ENCODE data around the gene PRKG1.

The PRKG1 gene

DNA sequence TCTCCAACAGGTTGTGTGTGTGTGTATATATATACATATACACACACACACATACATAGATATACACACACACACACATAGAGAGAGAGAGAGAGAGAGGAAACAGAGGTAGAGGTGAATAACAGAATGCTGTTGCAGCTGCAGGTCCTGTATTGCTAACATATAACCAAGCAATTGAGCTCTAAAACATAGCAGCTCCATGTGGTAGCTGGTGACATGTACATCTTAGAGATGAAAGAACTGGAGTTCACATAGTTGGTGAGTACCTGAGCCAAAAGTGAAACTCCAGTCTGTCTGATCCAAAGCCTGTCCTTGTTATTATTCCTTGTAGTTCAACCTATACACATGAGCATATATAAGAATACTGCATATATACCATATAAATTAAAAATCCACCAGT, 778.0 kb downstream of the PRKG1 start:
- Histone ChIP-seq H3K4me3 (ENCODE audit: low read length) (no peak overlapping the region), H3K36me3 (ENCODE audit: control insufficient read depth, insufficient read depth, low read length) (no peaks in the 10 kb centered on the region), H3K9me3 (ENCODE audit: control insufficient read depth, insufficient read depth, low read length) (no peaks in the 10 kb centered on the region), H3K4me1 (ENCODE audit: control insufficient read depth, insufficient read depth, low read length) (0 out of 2 replicates have a peak, but pooled peaks cover under 1% of the 10 kb centered on the region), H3K27ac (ENCODE audit: low read length) (no peak overlapping the region), H3K27me3 (ENCODE audit: control insufficient read depth, insufficient read depth, low read length) (no peaks in the 10 kb centered on the region)
- no peak for DNase-seq (ENCODE audit: low read depth, low spot score)

DNA sequence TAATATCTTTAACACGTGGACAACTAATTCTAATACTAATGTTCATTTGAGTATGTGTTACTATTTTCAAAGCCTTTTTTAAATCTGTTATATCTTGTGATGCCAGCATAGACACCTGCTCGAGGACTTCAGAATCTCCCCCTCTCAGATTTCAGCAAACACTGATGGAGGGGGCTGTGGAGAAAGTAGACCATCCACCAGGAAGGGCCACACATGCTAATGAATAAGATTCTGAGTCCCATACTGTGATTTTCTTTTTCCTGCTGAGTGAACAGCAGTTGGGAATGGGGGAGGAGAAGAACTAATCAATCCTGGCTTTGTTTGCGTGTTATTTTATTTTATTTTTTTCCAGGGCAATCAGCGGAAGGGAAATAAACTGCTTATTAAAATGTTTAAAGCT, 783.0 kb downstream of the PRKG1 start:
- H3K4me1 ChIP-seq (ENCODE audit: control insufficient read depth, insufficient read depth, low read length): peaks cover 3% of the 10 kb centered on the region; the same call in 1 of the 2 replicates
- H3K9me3 ChIP-seq (ENCODE audit: control insufficient read depth, insufficient read depth, low read length): no peaks in the 10 kb centered on the region
- H3K36me3 ChIP-seq (ENCODE audit: control insufficient read depth, insufficient read depth, low read length): no peaks in the 10 kb centered on the region
- no peaks in the 10 kb centered on the region for H3K27me3 ChIP-seq (ENCODE audit: control insufficient read depth, insufficient read depth, low read length)
- H3K27ac ChIP-seq (ENCODE audit: low read length): no peak overlapping the region
- WGBS (ENCODE audit: insufficient coverage, insufficient read length): no CpG with 5 or more reads among the region's 4 CpGs
- DNase-seq (ENCODE audit: low read depth, low spot score): no peak
- H3K4me3 ChIP-seq (ENCODE audit: low read length): no peak overlapping the region

DNA sequence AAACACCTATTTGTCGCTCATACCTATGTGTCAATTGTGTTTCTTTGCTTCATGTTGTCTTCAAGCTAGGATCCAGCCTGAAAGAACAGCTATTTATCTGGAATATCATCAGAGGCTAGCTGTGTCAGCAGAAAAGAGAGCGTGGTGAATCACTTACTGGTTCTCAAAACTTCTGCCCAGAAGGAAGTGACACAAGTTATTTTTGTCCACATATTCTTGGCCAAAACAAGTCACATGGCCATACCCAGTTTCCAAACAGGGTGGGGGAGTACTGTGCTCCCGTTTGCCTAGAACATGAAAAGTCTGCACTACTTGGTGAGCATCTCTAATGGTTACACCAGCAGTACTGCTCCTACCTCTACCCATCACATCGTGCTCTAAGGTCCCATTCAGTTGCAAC, 786.0 kb downstream of the PRKG1 start:
- no peak overlapping the region for H3K27ac ChIP-seq (ENCODE audit: low read length)
- no peak for DNase-seq (ENCODE audit: low read depth, low spot score)

DNA sequence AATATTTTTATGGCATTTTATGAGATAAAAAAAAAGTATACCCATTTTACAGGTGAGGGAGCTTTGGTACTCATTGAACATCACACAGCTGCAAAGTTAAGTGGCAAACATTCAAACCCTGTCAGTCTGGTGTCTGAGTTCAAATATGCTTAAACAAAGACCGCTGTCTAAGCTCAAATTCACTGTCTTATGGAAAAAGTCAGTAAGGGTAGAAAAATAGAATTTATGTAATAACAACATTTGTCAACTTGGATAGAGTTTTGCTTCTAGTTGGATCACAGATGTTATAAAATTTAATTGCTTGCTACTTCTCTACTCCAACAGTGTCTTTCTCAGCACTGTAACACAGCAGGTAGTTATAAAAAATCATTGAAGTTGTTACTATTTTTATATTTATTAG, 786.8 kb downstream of the PRKG1 start:
- no peak overlapping the region for H3K4me3 ChIP-seq (ENCODE audit: low read length)
- no peaks in the 10 kb centered on the region for H3K27me3 ChIP-seq (ENCODE audit: control insufficient read depth, insufficient read depth, low read length)
- WGBS (ENCODE audit: insufficient coverage, insufficient read length): no CpG with 5 or more reads among the region's 1 CpG
- H3K9me3 ChIP-seq (ENCODE audit: control insufficient read depth, insufficient read depth, low read length): no peaks in the 10 kb centered on the region
- H3K27ac ChIP-seq (ENCODE audit: low read length): no peak overlapping the region
- H3K36me3 ChIP-seq (ENCODE audit: control insufficient read depth, insufficient read depth, low read length): no peaks in the 10 kb centered on the region
- DNase-seq (ENCODE audit: low read depth, low spot score): no peak
- peaks cover 3% of the 10 kb centered on the region; the same call in 1 of the 2 replicates for H3K4me1 ChIP-seq (ENCODE audit: control insufficient read depth, insufficient read depth, low read length)

More for the DNA sequence above, 786.0 kb downstream of the PRKG1 start:
- Histone ChIP-seq H3K36me3 (ENCODE audit: control insufficient read depth, insufficient read depth, low read length) (no peaks in the 10 kb centered on the region), H3K4me1 (ENCODE audit: control insufficient read depth, insufficient read depth, low read length) (peaks cover 3% of the 10 kb centered on the region; the same call in 1 of the 2 replicates), H3K27me3 (ENCODE audit: control insufficient read depth, insufficient read depth, low read length) (no peaks in the 10 kb centered on the region), H3K9me3 (ENCODE audit: control insufficient read depth, insufficient read depth, low read length) (no peaks in the 10 kb centered on the region), H3K4me3 (ENCODE audit: low read length) (no peak overlapping the region)
- WGBS (ENCODE audit: insufficient coverage, insufficient read length): no CpG with 5 or more reads among the region's 4 CpGs

DNA sequence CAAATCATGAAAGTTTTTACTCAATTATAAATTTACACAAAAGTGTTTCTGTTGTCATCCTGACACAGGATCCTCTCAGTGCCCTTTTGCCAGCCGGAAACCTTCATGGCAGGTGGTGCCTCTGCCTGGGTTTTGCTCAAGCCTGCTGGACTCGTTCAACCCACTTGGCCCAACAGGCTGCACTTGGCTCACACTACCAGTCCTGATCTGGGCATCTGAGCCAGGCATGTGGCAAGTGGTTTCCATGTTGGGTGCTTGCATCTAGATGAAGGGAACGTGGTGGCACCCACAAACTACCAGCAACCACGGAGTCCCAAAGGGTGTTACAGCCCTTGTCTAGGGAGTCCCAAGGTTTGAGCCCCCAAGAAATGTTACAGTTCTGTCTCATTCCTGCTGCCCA, 787.4 kb downstream of the PRKG1 start:
- Histone ChIP-seq H3K27me3 (ENCODE audit: control insufficient read depth, insufficient read depth, low read length) (no peaks in the 10 kb centered on the region), H3K4me3 (ENCODE audit: low read length) (no peak overlapping the region), H3K9me3 (ENCODE audit: control insufficient read depth, insufficient read depth, low read length) (no peaks in the 10 kb centered on the region), H3K4me1 (ENCODE audit: control insufficient read depth, insufficient read depth, low read length) (peaks cover 3% of the 10 kb centered on the region; the same call in 1 of the 2 replicates), H3K36me3 (ENCODE audit: control insufficient read depth, insufficient read depth, low read length) (no peaks in the 10 kb centered on the region), H3K27ac (ENCODE audit: low read length) (no peak overlapping the region)
- DNase-seq (ENCODE audit: low read depth, low spot score): no peak
- no CpG with 5 or more reads among the region's 4 CpGs for WGBS (ENCODE audit: insufficient coverage, insufficient read length)

DNA sequence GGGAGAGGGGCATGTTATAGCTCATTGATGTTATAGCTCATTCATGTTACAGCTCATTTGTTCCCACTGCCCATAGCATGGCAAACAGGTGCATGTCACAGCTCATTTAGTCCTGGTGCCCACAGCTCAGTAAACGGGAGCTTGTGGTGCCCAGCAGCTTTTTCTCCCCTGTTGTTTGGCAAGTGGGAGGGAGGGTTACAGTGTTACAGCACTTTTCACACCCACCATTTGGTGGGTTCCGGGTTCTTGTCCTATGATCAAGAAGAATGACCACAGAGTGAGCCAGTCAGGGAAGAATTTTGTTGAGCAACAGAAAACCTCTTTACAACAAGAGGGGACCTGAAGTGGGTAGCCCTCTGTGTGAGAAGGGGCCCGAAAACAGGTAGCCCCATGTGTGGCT, 787.9 kb downstream of the PRKG1 start:
- H3K4me1 ChIP-seq (ENCODE audit: control insufficient read depth, insufficient read depth, low read length): peaks cover 3% of the 10 kb centered on the region; the same call in 1 of the 2 replicates
- no peak overlapping the region for H3K4me3 ChIP-seq (ENCODE audit: low read length)
- no peaks in the 10 kb centered on the region for H3K9me3 ChIP-seq (ENCODE audit: control insufficient read depth, insufficient read depth, low read length)
- H3K36me3 ChIP-seq (ENCODE audit: control insufficient read depth, insufficient read depth, low read length): no peaks in the 10 kb centered on the region
- no peak overlapping the region for H3K27ac ChIP-seq (ENCODE audit: low read length)
- no peak for DNase-seq (ENCODE audit: low read depth, low spot score)
- no CpG with 5 or more reads among the region's 3 CpGs for WGBS (ENCODE audit: insufficient coverage, insufficient read length)
- H3K27me3 ChIP-seq (ENCODE audit: control insufficient read depth, insufficient read depth, low read length): no peaks in the 10 kb centered on the region

DNA sequence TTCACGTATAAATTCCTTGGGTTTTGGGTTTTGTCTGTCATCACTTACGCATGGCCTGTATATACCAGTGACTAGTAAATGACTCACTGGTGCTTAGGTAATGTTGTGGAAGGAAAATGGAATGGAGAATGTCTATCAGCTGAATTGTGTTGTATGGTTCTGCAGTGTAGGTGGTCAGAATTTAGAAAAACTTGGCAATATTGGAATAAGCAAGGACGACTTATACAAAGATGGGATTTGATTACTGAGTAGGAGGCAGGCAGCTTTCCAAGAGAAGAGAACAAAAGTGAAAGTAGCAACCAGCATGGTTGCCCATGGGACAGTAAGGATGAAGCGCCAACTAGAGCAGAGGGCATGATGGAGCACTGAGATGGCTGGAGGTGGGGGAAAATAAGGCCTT, 793.7 kb downstream of the PRKG1 start:
- no peak for DNase-seq (ENCODE audit: low read depth, low spot score)
- Histone ChIP-seq H3K4me3 (ENCODE audit: low read length) (no peak overlapping the region), H3K9me3 (ENCODE audit: control insufficient read depth, insufficient read depth, low read length) (no peaks in the 10 kb centered on the region), H3K27me3 (ENCODE audit: control insufficient read depth, insufficient read depth, low read length) (no peaks in the 10 kb centered on the region; the same call in 1 of the 2 replicates), H3K36me3 (ENCODE audit: control insufficient read depth, insufficient read depth, low read length) (no peaks in the 10 kb centered on the region), H3K27ac (ENCODE audit: low read length) (no peak overlapping the region), H3K4me1 (ENCODE audit: control insufficient read depth, insufficient read depth, low read length) (no peaks in the 10 kb centered on the region)
- no CpG with 5 or more reads among the region's 4 CpGs for WGBS (ENCODE audit: insufficient coverage, insufficient read length)

DNA sequence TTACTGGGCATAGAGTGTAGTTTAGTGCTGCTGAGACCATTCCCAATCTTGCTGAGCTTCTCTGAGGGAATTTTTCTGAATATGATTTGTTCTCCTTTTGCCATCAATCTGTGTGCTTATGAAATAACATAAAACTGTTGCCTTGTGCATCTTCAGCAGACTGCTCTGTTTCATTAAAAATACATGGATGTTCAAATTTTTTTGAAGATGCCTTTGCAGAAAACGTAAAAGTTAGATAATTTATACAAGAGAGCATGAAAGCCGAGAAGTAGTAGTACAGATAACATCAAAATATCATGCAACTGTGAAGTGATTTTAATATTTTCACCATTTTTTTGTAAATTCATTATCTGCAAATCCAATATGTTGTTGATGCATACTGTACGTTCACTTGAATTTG, 799.8 kb downstream of the PRKG1 start:
- WGBS (ENCODE audit: insufficient coverage, insufficient read length): no CpG with 5 or more reads among the region's 3 CpGs
- no peak for DNase-seq (ENCODE audit: low read depth, low spot score)
- H3K27me3 ChIP-seq (ENCODE audit: control insufficient read depth, insufficient read depth, low read length): no peaks in the 10 kb centered on the region
- H3K27ac ChIP-seq (ENCODE audit: low read length): no peak overlapping the region
- no peaks in the 10 kb centered on the region for H3K36me3 ChIP-seq (ENCODE audit: control insufficient read depth, insufficient read depth, low read length)
- H3K9me3 ChIP-seq (ENCODE audit: control insufficient read depth, insufficient read depth, low read length): no peaks in the 10 kb centered on the region
- H3K4me3 ChIP-seq (ENCODE audit: low read length): no peak overlapping the region
- H3K4me1 ChIP-seq (ENCODE audit: control insufficient read depth, insufficient read depth, low read length): no peaks in the 10 kb centered on the region

DNA sequence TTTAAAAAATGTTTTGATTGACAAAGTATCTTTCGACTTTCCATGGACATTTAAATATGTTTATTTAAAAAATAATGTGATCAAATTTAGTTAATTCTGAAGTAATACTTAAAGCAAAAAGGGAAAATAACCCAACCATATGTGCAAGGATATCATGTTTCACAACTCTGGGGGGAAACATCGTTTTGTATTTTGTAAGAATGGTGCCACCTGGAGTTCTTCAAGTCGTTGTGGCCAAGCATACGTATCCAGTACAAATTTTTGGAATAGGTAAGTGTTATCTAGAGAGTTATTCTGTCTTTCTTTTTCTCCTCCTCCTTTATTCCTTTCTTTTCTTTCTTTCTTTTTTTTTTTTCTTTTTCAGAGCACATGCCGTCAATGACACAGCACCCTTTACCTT, 801.3 kb downstream of the PRKG1 start:
- Histone ChIP-seq H3K9me3 (ENCODE audit: control insufficient read depth, insufficient read depth, low read length) (no peaks in the 10 kb centered on the region), H3K4me1 (ENCODE audit: control insufficient read depth, insufficient read depth, low read length) (no peaks in the 10 kb centered on the region), H3K27ac (ENCODE audit: low read length) (no peak overlapping the region), H3K36me3 (ENCODE audit: control insufficient read depth, insufficient read depth, low read length) (no peaks in the 10 kb centered on the region), H3K4me3 (ENCODE audit: low read length) (no peak overlapping the region), H3K27me3 (ENCODE audit: control insufficient read depth, insufficient read depth, low read length) (no peaks in the 10 kb centered on the region)
- no peak for DNase-seq (ENCODE audit: low read depth, low spot score)
- no CpG with 5 or more reads among the region's 5 CpGs for WGBS (ENCODE audit: insufficient coverage, insufficient read length)

DNA sequence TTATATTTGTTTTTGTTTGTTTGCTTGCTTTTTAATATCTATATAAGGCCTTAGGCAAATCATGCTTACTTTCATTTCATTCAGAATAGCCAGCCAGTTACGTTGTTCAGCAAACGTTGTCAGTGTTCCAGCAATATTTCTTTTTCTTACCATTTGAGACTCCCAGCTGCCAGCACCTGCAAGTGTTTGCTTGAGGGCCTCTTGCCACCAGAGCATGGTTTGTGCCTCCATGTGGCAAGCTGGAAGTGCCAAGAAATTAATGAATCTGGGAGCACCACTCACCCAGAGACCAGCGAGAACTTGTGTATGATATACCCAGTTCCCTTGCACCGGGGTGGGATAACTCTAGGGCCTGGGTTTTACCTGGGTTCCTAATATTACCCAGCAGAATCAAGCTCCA, 802.2 kb downstream of the PRKG1 start:
- H3K36me3 ChIP-seq (ENCODE audit: control insufficient read depth, insufficient read depth, low read length): no peaks in the 10 kb centered on the region
- H3K27me3 ChIP-seq (ENCODE audit: control insufficient read depth, insufficient read depth, low read length): no peaks in the 10 kb centered on the region
- no peaks in the 10 kb centered on the region for H3K4me1 ChIP-seq (ENCODE audit: control insufficient read depth, insufficient read depth, low read length)
- no CpG with 5 or more reads among the region's 4 CpGs for WGBS (ENCODE audit: insufficient coverage, insufficient read length)
- no peak overlapping the region for H3K27ac ChIP-seq (ENCODE audit: low read length)
- DNase-seq (ENCODE audit: low read depth, low spot score): no peak
- no peak overlapping the region for H3K4me3 ChIP-seq (ENCODE audit: low read length)
- H3K9me3 ChIP-seq (ENCODE audit: control insufficient read depth, insufficient read depth, low read length): no peaks in the 10 kb centered on the region

DNA sequence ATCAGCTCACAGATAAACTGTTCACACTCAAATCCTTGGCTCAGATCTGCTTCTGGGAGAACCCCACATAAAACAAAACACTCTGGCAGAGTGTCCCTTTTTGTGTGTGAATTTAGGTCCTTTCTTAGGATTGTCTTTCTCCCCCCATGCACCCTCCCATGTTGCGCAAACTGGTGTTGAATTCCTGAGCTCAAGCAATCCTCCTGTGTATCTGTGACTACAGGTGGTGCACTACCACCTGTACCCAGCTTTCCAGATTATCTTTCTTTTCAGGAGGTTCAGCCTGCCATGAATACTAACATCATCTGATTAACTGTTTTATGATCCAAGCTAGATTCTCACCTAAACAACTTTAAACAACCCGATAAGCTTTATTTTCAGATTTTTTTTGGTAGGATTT, 802.7 kb downstream of the PRKG1 start:
- H3K27ac ChIP-seq (ENCODE audit: low read length): no peak overlapping the region
- no peak for DNase-seq (ENCODE audit: low read depth, low spot score)
- no peaks in the 10 kb centered on the region for H3K27me3 ChIP-seq (ENCODE audit: control insufficient read depth, insufficient read depth, low read length)
- H3K36me3 ChIP-seq (ENCODE audit: control insufficient read depth, insufficient read depth, low read length): no peaks in the 10 kb centered on the region
- H3K4me3 ChIP-seq (ENCODE audit: low read length): no peak overlapping the region
- WGBS (ENCODE audit: insufficient coverage, insufficient read length): 100% methylated on average over 1 of the region's 2 CpGs
- H3K9me3 ChIP-seq (ENCODE audit: control insufficient read depth, insufficient read depth, low read length): no peaks in the 10 kb centered on the region
- H3K4me1 ChIP-seq (ENCODE audit: control insufficient read depth, insufficient read depth, low read length): no peaks in the 10 kb centered on the region
